A673 (cell line): ENCODE results near the gene ACTR6. TPM values are rescaled to one million over a fixed set of nuclear protein-coding genes. Genes with fewer than 3 reads are reported as not detected.
"Not testable (repeated sequence)": the region's sequence is repeated elsewhere in the genome, so short reads cannot be mapped to it uniquely, and the experiment has no call there.

Source experiments
- BruUV-seq: library from RNA; stranded (reverse); fragments of 400-500 nt; replicated peaks from 2 replicates; lab custom pipeline; 2021; lab: Mats Ljungman, UMichigan
- CTCF ChIA-PET: fragments of 300-600 bp; sonication (Branson Sonifier 250); formaldehyde crosslinking; loops from one replicate; lab custom pipeline; 2022; ENCODE audit warnings: antibody characterized with exemption; lab: Charles Lee
- POLR2A ChIA-PET: fragments of 300-600 bp; sonication (Branson Sonifier 250); formaldehyde crosslinking; loops from one replicate; lab custom pipeline; 2022; ENCODE audit warnings: antibody characterized with exemption; ENCODE audit not compliant: low non-redundant PET; lab: Charles Lee
- DNase-seq: peaks from one replicate; pipeline ENCODE4 v3.0.0-alpha.2; 2015; ENCODE audit warnings: low spot score
- H3K27ac ChIP-seq: fragments of 200-600 bp; sonication (generic); 2 replicates; pipeline ENCODE4 v1.5.1; 2016; ENCODE audit warnings: mixed run types, low read depth, mild to moderate bottlenecking, mixed read lengths, antibody characterized with exemption, low read length; ENCODE audit not compliant: poor library complexity, severe bottlenecking
- H3K27me3 ChIP-seq: fragments of 200-600 bp; sonication (generic); replicated peaks from 2 replicates; pipeline ENCODE4 v1.6.1; 2017; ENCODE audit warnings: mixed run types, low read depth, mild to moderate bottlenecking, mixed read lengths, antibody characterized with exemption, low read length; ENCODE audit not compliant: insufficient read depth, poor library complexity
- H3K36me3 ChIP-seq: fragments of 200-600 bp; sonication (generic); 2 replicates; pipeline ENCODE4 v1.6.1; 2016; ENCODE audit warnings: mixed run types, mild to moderate bottlenecking, mixed read lengths, antibody characterized with exemption, low read length; ENCODE audit not compliant: insufficient read depth, poor library complexity, severe bottlenecking
- H3K4me1 ChIP-seq: fragments of 200-600 bp; sonication (generic); 2 replicates; pipeline ENCODE4 v1.6.1; 2017; ENCODE audit warnings: mixed run types, mild to moderate bottlenecking, mixed read lengths, antibody characterized with exemption, low read length; ENCODE audit not compliant: insufficient read depth, poor library complexity, severe bottlenecking
- H3K4me3 ChIP-seq: fragments of 200-600 bp; sonication (generic); 2 replicates; pipeline ENCODE4 v1.5.1; 2016; ENCODE audit warnings: low read depth, mixed run types, mild to moderate bottlenecking, mixed read lengths, low read length; ENCODE audit not compliant: poor library complexity, severe bottlenecking
- H3K9me3 ChIP-seq: fragments of 200-600 bp; sonication (generic); 2 replicates; pipeline ENCODE4 v1.6.1; 2016; ENCODE audit warnings: mixed run types, low read depth, mild to moderate bottlenecking, mixed read lengths, antibody characterized with exemption, low read length; ENCODE audit not compliant: poor library complexity, severe bottlenecking
- CTCF ChIP-seq: fragments of 300-800, 200-600 bp; sonication (generic); conservative IDR thresholded peaks from 2 replicates; pipeline ENCODE4 v1.5.1; 2017; ENCODE audit warnings: low read depth, mild to moderate bottlenecking, antibody characterized with exemption, low read length, moderate library complexity, mixed read lengths
- EZH2 ChIP-seq: fragments of 200-600 bp; sonication (generic); IDR thresholded peaks from 2 replicates; pipeline ENCODE4 v1.6.1; 2017; ENCODE audit warnings: borderline replicate concordance, low read depth, mild to moderate bottlenecking, mixed read lengths, antibody characterized with exemption, low read length; ENCODE audit not compliant: poor library complexity, severe bottlenecking
- intact Hi-C: fragments of 100-400 bp; cut with micrococcal nuclease; formaldehyde crosslinking; loops from one replicate; pipeline ENCODE4 v1.10.0; 2022; ENCODE audit not compliant: unreplicated experiment
- total RNA-seq: library from RNA; stranded (reverse); gene quantifications from 2 replicates; pipeline ENCODE4 v1.2.3, GENCODE V29; 2021

Gene ACTR6
- total RNA-seq, 1 experiment from 2014 or later = 36.0 TPM

- ChIA-PET CTCF (no interaction called here), POLR2A (interaction anchor here (0.6 kb wide), 1 partner anchor 38 kb away, joined by 5 read pairs; no protein-coding TSS in a partner anchor)
- no peak overlapping the region for H3K4me3 ChIP-seq
- no peaks in the 10 kb centered on the region for H3K4me1 ChIP-seq
- BruUV-seq = no TSS peak
- no peaks in the 10 kb centered on the region for H3K27me3 ChIP-seq
- no peaks in the 10 kb centered on the region for H3K9me3 ChIP-seq
- no peak overlapping the region for H3K27ac ChIP-seq
- no peaks in the 10 kb centered on the region for H3K36me3 ChIP-seq
- no peak for TF ChIP-seq CTCF
- no peak for TF ChIP-seq EZH2
- DNase-seq = no peak
- intact Hi-C loops = no loop called here
Observed at GRCh38 chr12:100174495-100174894, 26.1 kb upstream of the ACTR6 start.

GRCh38 chr12:100176493-100176892 lies 24.1 kb upstream of the ACTR6 start:
- DNase-seq, POLR2A ChIA-PET, H3K27me3 ChIP-seq, H3K9me3 ChIP-seq, CTCF ChIA-PET, H3K4me3 ChIP-seq, H3K4me1 ChIP-seq, intact Hi-C loops, H3K27ac ChIP-seq, BruUV-seq, H3K36me3 ChIP-seq: not testable (repeated sequence)

GRCh38 chr12:100179252-100179651 lies 21.4 kb upstream of the ACTR6 start:
- intact Hi-C loops = no loop called here

More at GRCh38 chr12:100179252-100179651, 21.4 kb upstream of the ACTR6 start:
- H3K27me3 ChIP-seq = no peaks in the 10 kb centered on the region
- H3K36me3 ChIP-seq = no peaks in the 10 kb centered on the region
- H3K4me1 ChIP-seq = no peaks in the 10 kb centered on the region
- ChIA-PET POLR2A (no interaction called here), CTCF (no interaction called here)
- no peak overlapping the region for H3K27ac ChIP-seq
- TF ChIP-seq CTCF = no peak
- TF ChIP-seq EZH2 = no peak
- no TSS peak for BruUV-seq
- H3K4me3 ChIP-seq = no peak overlapping the region
- DNase-seq = no peak
- H3K9me3 ChIP-seq = no peaks in the 10 kb centered on the region
